T-helper 1 cell (primary cell): ENCODE results near the gene ZFAND2B.

Source experiments
- DNase-seq, 5 donors: peaks; one replicate each; pipeline ENCODE4 v3.0.0-alpha.2; 2012 to 2020
- total RNA-seq, 4 donors: gene quantifications; one replicate each; lab custom pipeline; 2026; lab: John Stamatoyannopoulos, UW

The ZFAND2B gene, protein sequence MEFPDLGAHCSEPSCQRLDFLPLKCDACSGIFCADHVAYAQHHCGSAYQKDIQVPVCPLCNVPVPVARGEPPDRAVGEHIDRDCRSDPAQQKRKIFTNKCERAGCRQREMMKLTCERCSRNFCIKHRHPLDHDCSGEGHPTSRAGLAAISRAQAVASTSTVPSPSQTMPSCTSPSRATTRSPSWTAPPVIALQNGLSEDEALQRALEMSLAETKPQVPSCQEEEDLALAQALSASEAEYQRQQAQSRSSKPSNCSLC
- 41.4 to 46.3 (median 44.8) reads per million in 4 donors for total RNA-seq

GRCh38 chr2:219206328-219207133, at the start of gene ZFAND2B:
Gene ZFAND2B, plus strand, starts transcription at chr2:219206782. Its CDS starts 206 bp downstream, at chr2:219206988.
- peak; percentile 90 to 97 (median 93) for DNase-seq

- DNase-seq = no peak
Observed at GRCh38 chr2:219157396-219157795, 49.2 kb upstream of the ZFAND2B start.

- DNase-seq = no peak
Observed at GRCh38 chr2:219158025-219158424, 48.6 kb upstream of the ZFAND2B start.

DNA sequence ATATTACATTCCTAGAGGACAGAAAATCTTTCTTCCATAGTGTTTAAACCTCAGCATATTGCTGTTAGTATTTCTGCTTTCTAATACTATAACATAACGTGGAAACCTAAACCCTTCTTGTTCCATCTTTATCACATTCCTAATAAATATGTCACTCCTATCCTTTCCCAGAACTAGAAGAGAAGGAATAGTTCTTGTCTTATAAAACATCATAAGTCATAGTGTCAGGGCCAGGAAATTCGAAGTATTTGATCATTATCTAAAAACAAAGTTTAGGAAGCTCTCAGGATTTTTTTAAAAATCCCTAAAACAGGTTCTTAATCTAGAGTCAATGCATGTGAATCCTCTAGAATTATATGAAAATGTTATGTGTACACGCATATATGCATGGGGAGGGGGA, 48.0 kb upstream of the ZFAND2B start:
- DNase-seq = no peak

DNA sequence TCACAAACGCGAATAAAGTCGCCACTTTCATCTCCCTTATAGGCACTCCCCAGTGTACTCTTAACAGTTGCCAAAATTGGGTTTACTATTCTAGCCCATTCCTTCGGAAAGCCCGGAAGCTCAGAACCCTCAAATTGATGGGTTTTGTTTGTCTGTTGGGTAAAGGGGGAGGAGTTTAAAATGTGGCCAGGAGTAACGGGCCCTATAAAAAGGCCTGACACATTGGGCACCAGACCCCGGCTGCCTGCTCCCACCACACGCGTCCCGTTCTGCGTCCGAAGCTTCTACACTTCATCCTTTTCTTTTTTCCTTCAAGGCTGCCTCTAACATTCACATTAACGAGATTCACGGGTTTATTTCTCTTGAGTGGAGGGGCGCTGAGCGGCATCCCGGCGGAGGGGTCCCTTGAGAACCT, 46.8 kb upstream of the ZFAND2B start:
- DNase-seq = no peak

DNA sequence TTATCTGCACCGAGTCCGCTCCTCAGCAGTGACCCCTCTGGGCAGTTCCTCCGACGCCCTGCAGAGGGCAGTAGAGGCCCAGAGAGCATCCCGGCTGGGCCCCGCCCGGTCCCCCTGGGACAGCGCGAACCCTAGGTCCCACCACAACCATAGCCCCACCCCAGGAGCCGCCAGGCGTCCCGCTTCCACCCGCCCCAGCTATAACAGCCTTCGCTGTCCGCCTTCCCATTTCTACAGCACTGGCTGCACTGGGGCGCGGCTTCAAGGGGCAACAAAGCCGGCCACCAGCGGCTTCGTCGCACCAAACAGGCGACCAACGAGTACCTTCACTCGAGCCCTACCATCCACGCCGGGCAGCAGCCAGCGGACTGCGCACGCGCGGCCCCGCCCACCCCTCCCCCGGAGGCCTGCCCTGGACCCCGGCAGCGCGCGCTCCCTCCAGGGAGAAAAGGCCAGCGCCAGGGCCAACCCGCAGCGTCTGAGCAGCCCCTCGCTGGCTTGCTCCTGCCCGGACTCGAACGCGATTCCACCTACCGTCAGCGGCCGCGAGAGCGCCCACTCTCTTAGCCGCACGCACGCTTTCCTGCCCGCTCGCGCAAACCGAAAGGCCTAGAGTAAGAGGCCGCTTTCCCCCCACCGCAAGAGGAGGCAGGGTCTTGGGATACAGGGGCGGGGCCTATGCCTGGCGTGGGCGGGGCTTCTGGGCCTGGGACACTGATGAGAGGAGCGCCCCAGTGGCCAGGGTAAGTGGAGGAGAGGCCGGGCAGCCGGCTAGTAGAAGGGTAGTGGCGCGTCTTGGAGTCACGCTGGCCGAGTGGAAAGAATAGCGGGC, 46.2 kb upstream of the ZFAND2B start, which contains the start of gene NHEJ1:
NHEJ1 (minus strand) TSS at position 630 of the 832 bp plus-strand sequence. CDS start 2,453 bp downstream, outside the sequence.
- DNase-seq = peak; percentile 78 to 92 (median 84)

DNA sequence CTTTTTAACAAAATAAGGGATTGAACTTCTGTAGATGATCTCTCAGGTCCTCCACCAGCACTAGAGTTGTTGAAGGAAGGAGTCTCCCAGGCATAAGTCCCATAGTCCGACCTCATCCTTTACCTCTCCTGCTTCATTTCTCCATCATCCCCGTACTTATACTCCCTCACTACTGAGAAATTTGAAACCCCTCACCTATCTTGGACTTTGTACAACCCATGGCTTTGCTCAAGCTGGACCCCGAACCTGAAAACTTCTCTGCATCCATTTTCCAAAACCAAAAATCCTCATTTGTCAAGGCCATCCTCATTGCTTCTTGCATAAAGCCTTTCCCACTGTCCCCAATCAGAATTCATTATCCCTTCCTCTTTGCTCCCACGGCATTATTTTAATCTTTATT, 45.5 kb upstream of the ZFAND2B start:
- DNase-seq = no peak

- DNase-seq = no peak
Observed at GRCh38 chr2:219163156-219163555, 43.4 kb upstream of the ZFAND2B start.

DNA sequence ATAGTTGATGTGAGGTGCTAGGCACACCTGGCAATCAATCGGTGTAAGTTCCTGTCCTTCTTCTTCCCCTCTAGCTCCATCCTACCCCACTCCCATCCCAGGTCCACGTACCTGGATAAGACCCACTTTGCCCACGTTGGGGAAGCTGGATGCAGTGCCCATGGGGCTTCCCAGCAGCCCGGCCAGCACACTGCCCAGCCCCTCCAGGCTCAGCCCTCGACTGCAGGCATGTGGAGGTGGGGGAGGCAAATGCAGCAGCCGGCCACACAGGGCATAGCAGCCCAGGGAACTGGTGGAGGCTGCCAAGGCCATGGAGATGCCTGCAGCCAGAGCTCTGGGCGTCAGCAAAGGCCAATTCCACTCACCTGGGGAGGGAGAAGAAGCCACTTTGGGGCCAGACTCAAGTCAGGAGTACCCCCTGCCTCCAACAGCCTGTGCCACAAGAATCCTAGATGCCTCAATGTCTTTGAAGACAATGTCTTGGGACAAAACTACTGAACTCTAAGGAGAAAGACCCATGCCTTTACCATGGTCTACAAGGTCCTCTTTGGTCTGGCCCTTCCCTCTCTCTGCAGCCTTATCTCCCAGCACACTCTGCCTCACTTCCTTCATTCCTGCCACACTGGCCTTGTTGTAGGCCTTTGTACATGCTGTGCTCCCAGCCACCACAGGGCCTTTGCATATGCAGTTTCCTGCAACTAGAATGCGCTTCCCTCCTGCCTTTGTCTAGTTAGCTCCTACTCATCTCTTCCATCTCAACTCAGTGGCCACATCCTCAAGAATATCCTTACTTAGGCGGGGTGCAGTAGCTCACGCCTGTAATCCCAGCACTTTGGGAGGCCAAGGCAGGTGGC, 41.3 kb upstream of the ZFAND2B start:
- no peak for DNase-seq

GRCh38 chr2:219167997-219168396, 38.6 kb upstream of the ZFAND2B start:
- DNase-seq = no peak

DNA sequence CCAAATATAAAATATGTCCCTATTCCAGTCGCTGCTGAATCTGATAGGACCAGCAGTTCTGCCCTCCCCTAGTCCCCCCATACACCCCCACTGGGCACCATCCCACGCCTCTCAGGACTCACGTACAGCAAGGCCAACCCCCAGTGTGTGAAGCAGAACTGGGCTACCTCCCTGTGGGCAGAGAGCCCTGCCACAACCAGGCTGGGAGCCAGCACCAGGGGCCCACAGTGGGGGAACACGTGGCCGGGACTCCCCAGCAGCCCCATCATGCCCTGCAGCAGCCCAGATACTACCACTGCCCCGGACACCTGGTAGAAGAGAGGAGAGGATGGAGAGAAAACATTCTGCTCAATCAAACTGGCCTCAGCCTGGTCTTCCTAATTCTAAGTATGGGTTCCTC, 38.1 kb upstream of the ZFAND2B start:
- DNase-seq = no peak

DNA sequence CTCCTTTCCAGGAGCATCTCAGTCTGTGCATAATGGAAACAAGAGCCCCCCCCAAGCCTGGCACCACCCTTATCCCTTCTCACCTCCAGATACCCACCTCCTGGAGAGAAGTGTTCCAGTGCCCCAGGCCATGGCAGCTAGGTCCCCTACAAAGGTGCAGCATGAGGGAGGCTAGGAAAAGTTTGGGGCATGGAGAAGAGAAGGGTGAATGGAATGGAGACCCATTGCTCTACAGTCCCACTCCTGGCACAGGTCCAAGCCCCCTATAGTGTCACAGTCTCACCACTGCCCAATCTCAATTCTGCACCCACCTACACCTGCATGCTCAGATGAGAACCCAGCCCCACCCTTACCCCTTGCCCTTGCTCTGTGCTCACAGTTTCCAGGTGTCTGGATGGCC, 37.6 kb upstream of the ZFAND2B start:
- no peak for DNase-seq

- DNase-seq = no peak
Observed at GRCh38 chr2:219169930-219170654, 36.5 kb upstream of the ZFAND2B start, which contains the start of gene SLC23A3. Gene SLC23A3, minus strand, starts transcription at chr2:219170029. Its CDS starts 45 bp downstream, at chr2:219169984.

- DNase-seq = peak in 2 of 5 donors; percentile 21 to 25
Observed at GRCh38 chr2:219171231-219171651, 35.3 kb upstream of the ZFAND2B start.

DNA sequence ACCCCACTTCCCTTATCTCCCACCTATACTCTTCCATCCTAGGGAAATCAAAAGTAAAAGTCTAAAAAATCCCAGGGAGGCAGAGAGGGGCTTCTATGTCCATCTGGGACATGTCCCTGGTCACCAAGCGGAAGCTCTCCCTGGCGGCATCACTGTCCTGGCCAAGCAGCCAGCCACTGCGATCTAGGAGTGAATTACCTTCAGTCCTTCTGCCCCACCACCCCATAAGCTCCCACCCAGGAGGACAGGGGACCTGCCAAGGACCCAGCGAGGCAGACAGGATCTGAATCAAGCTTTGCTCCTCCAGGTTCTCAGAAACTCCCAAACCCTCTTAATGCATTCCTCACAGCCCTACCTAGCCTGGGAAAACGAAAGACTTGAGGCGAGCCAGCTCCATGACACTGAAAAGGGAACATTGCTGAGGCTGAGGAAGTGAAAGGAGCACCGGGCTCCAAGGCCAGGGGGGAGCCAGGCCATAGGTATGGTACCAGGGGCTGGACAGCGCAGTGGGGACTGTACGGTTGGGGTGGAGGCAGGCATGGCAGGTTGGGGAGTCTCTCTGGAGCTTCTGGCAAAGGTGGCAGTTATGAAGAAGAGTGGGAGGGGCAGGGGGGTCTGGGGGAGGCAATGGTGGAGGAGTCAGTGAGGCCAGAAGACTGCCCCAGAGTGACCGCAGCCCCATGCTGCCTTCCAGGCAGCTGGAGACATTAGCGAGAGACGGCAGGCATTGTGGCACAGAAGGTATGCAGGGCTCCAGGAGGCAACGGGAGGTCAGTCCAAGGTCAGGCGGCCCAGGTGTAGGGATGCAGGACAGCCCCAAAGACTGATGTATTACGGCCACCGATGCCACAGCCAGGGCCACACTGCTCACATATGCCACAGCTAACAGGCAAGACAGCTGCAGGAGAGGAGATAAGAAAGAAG, 34.1 kb upstream of the ZFAND2B start:
- DNase-seq = no peak

GRCh38 chr2:219173176-219173575, 33.4 kb upstream of the ZFAND2B start:
- DNase-seq = no peak

DNA sequence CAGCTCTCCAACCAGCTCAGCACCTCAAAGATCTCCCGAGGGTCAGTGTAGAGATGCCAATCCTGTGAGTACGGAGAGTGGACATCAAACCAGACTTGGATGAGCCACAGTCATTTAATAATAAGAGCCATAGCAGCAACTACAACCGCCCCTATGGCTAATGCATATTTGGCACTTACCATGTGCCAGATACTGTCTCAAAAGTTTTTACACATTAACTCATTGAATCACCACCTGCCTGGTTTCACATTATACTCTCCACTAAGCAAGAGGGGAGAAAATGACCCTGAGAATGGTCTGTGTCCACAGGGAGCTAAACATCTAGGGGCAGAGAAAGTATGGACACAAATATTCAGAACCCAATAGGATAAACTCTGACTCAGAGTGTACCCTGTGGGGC, 32.4 kb upstream of the ZFAND2B start:
- DNase-seq = no peak

GRCh38 chr2:219174801-219175200, 31.8 kb upstream of the ZFAND2B start:
- DNase-seq = no peak

DNA sequence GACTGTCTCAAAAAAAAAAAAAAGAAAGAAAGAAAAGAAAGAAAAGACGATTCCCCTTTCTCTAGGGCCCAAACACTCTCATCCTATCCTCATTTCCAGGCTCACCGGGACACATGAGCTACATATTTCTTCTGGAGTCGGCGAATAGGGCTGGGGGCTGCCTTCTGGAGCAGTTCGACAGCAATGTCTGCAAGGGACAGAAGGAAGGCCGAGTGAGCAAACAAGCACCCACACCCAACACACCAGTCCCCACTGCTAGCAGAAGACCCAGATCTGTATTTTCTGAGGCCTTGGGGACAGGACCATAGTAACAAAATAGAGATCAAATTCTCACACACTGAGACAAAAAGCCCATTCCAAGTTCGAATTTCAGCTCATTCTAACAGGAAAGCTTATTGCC, 31.1 kb upstream of the ZFAND2B start:
- DNase-seq = no peak
